Astrocyte (in vitro differentiated cells and primary cell): ENCODE data around the gene ZNF816. TPM values are rescaled to one million over a fixed set of nuclear protein-coding genes. Genes with fewer than 3 reads are reported as not detected.

Source experiments
- DNase-seq: peaks from one replicate; pipeline ENCODE4 v3.0.0-alpha.2; 2010; ENCODE audit warnings: low read depth
- FAIRE-seq: peaks from 2 replicates; lab custom pipeline; 2011; peaks lifted over from hg19 to GRCh38; lab: Jason Lieb, UNC
- H2AFZ ChIP-seq: 2 replicates; pipeline ENCODE4 v1.6.0; 2012; ENCODE audit warnings: low read depth, low read length, inconsistent platforms
- H3K27ac ChIP-seq: 2 replicates; pipeline ENCODE4 v1.5.1; 2011; ENCODE audit warnings: low read depth, low read length, inconsistent platforms
- H3K27me3 ChIP-seq: 2 replicates; pipeline ENCODE4 v1.6.0; 2011; ENCODE audit warnings: low read length, inconsistent platforms; ENCODE audit not compliant: insufficient read depth
- H3K36me3 ChIP-seq: 2 replicates; pipeline ENCODE4 v1.5.1; 2011; ENCODE audit warnings: low read length, inconsistent platforms; ENCODE audit not compliant: insufficient read depth
- H3K4me1 ChIP-seq: 2 replicates; pipeline ENCODE4 v1.5.1; 2011; ENCODE audit warnings: low read length, inconsistent platforms; ENCODE audit not compliant: insufficient read depth
- H3K4me2 ChIP-seq: 2 replicates; pipeline ENCODE4 v1.6.0; 2012; ENCODE audit warnings: low read length, inconsistent platforms
- H3K4me3 ChIP-seq: 2 replicates; pipeline ENCODE4 v1.5.1; 2011; ENCODE audit warnings: low read depth, mild to moderate bottlenecking, low read length, inconsistent platforms; ENCODE audit not compliant: insufficient read depth
- H3K79me2 ChIP-seq: 2 replicates; pipeline ENCODE4 v1.6.0; 2012; ENCODE audit warnings: mild to moderate bottlenecking, low read length, inconsistent platforms; ENCODE audit not compliant: insufficient read depth
- H3K9ac ChIP-seq: 2 replicates; pipeline ENCODE4 v1.6.0; 2012; ENCODE audit warnings: mild to moderate bottlenecking, low read length, inconsistent platforms
- H3K9me3 ChIP-seq: 2 replicates; pipeline ENCODE4 v1.5.1; 2012; ENCODE audit warnings: low read depth, mild to moderate bottlenecking, low read length, inconsistent platforms; ENCODE audit not compliant: insufficient read depth
- H4K20me1 ChIP-seq: 2 replicates; pipeline ENCODE4 v1.6.0; 2012; ENCODE audit warnings: low read length, inconsistent platforms; ENCODE audit not compliant: insufficient read depth
- H3K27ac Mint-ChIP-seq: one replicate; pipeline ENCODE4 v1.8.0; 2021; ENCODE audit warnings: mild to moderate bottlenecking, mixed read lengths; ENCODE audit not compliant: unreplicated experiment
- H3K27me3 Mint-ChIP-seq: one replicate; pipeline ENCODE4 v1.8.0; 2021; ENCODE audit warnings: low read depth, mixed read lengths; ENCODE audit not compliant: unreplicated experiment
- H3K36me3 Mint-ChIP-seq: one replicate; pipeline ENCODE4 v1.8.0; 2021; ENCODE audit warnings: low read depth, mixed read lengths; ENCODE audit not compliant: unreplicated experiment
- H3K4me1 Mint-ChIP-seq: one replicate; pipeline ENCODE4 v1.8.0; 2021; ENCODE audit warnings: low read depth, mixed read lengths; ENCODE audit not compliant: unreplicated experiment
- H3K4me3 Mint-ChIP-seq: one replicate; pipeline ENCODE4 v1.8.0; 2021; ENCODE audit warnings: mild to moderate bottlenecking, moderate library complexity, mixed read lengths; ENCODE audit not compliant: unreplicated experiment
- H3K9me3 Mint-ChIP-seq: one replicate; pipeline ENCODE4 v1.8.0; 2021; ENCODE audit warnings: mild to moderate bottlenecking, mixed read lengths; ENCODE audit not compliant: unreplicated experiment
- EZH2 ChIP-seq: IDR thresholded peaks from 2 replicates; pipeline ENCODE4 v1.6.1; 2012; ENCODE audit warnings: mild to moderate bottlenecking, low read length, inconsistent platforms; ENCODE audit not compliant: insufficient read depth
- total RNA-seq: library from RNA; stranded (reverse); gene quantifications from 2 replicates; pipeline ENCODE4 v1.2.1, GENCODE V29; 2021
- TF ChIP-seq, protein P1 (sequence below): IDR thresholded peaks from 2 replicates; pipeline ENCODE4 v1.5.1; 2011; ENCODE audit warnings: low read depth, mild to moderate bottlenecking, inconsistent platforms, low read length, moderate library complexity; ENCODE audit not compliant: insufficient read depth

The ZNF816 gene
- total RNA-seq, 1 donor from 2014 or later = 12.2 TPM

DNA sequence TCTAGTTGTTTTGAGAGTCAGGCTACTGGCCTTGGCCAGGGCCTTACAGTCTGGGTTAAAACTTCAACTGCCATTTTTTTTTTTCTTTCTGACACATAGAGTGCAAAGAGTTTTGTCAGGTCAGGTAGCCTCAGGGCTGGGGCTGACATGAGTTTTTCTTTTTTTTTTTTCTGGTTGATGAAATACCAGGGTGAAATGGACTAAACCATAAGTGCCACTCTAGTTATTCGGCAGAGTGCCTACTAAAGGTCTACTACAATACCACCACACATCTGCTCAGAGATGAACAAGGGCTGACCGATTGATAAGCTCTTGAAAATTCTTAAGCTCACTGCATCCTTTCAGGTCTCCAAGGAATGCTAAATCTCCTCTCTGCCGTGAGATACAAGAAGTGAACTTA, 60.8 kb downstream of the ZNF816 start:
- H3K36me3 ChIP-seq = no peaks in the 10 kb centered on the region
- H3K79me2 ChIP-seq = peaks cover under 1% of the 10 kb centered on the region
- H3K4me3 ChIP-seq = no peak overlapping the region
- H3K27ac Mint-ChIP-seq = no peak overlapping the region
- H3K4me3 Mint-ChIP-seq = no peak overlapping the region
- no peak overlapping the region for H3K27ac ChIP-seq
- no peaks in the 10 kb centered on the region for H3K27me3 Mint-ChIP-seq
- peaks cover 18% of the 10 kb centered on the region for H3K36me3 Mint-ChIP-seq
- no peaks in the 10 kb centered on the region for H3K4me1 ChIP-seq
- no peak for TF ChIP-seq EZH2
- TF ChIP-seq, protein P1, sequence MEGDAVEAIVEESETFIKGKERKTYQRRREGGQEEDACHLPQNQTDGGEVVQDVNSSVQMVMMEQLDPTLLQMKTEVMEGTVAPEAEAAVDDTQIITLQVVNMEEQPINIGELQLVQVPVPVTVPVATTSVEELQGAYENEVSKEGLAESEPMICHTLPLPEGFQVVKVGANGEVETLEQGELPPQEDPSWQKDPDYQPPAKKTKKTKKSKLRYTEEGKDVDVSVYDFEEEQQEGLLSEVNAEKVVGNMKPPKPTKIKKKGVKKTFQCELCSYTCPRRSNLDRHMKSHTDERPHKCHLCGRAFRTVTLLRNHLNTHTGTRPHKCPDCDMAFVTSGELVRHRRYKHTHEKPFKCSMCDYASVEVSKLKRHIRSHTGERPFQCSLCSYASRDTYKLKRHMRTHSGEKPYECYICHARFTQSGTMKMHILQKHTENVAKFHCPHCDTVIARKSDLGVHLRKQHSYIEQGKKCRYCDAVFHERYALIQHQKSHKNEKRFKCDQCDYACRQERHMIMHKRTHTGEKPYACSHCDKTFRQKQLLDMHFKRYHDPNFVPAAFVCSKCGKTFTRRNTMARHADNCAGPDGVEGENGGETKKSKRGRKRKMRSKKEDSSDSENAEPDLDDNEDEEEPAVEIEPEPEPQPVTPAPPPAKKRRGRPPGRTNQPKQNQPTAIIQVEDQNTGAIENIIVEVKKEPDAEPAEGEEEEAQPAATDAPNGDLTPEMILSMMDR = no peak
- peaks cover 10% of the 10 kb centered on the region for H3K9me3 Mint-ChIP-seq
- no peak for FAIRE-seq
- DNase-seq = no peak
- no peak overlapping the region for H2AFZ ChIP-seq
- no peak overlapping the region for H3K9ac ChIP-seq
- H3K27me3 ChIP-seq = no peaks in the 10 kb centered on the region
- no peaks in the 10 kb centered on the region for H4K20me1 ChIP-seq
- H3K9me3 ChIP-seq = no peaks in the 10 kb centered on the region
- H3K4me2 ChIP-seq = no peak overlapping the region
- H3K4me1 Mint-ChIP-seq = peaks cover 2% of the 10 kb centered on the region

Other genes with a start within 250 kb of the ZNF816 start
- gene ZNF611, start 227.8 kb downstream of the ZNF816 start, total RNA-seq = 18.8 and 21.1 TPM in 2 replicates
- gene ZNF600, start 176.1 kb downstream of the ZNF816 start, total RNA-seq = 5.6 and 6.4 TPM in 2 replicates
- gene ZNF28, start 141.2 kb downstream of the ZNF816 start, total RNA-seq = 15.6 and 19.6 TPM in 2 replicates
- 18.6 and 20.0 TPM in 2 replicates for gene ZNF468, start 105.3 kb downstream of the ZNF816 start, total RNA-seq
- gene ZNF320, start 65.2 kb downstream of the ZNF816 start, total RNA-seq = 28.0 and 31.6 TPM in 2 replicates
- 7.7 and 7.9 TPM in 2 replicates for gene ZNF888, start 39.5 kb downstream of the ZNF816 start, total RNA-seq
- not detected in 2 replicates for gene ERVV-1, start 51.0 kb upstream of the ZNF816 start, total RNA-seq
- 0.17 TPM in 1 of 2 replicates, not detected in the other for gene ERVV-2, start 81.9 kb upstream of the ZNF816 start, total RNA-seq
- gene ZNF160, start 140.5 kb upstream of the ZNF816 start, total RNA-seq = 30.2 and 31.3 TPM in 2 replicates
- gene ZNF415, start 170.0 kb upstream of the ZNF816 start, total RNA-seq = 8.7 TPM in 2 replicates
- 10.1 and 10.6 TPM in 2 replicates for gene ZNF347, start 196.2 kb upstream of the ZNF816 start, total RNA-seq
- gene ZNF665, start 230.5 kb upstream of the ZNF816 start, total RNA-seq = 3.4 and 4.4 TPM in 2 replicates